ENCODE measurements around the gene BCL7A.
A peak's percentile ranks its signal among the peaks of the same experiment; 100 is the strongest.

Gene BCL7A

DNA sequence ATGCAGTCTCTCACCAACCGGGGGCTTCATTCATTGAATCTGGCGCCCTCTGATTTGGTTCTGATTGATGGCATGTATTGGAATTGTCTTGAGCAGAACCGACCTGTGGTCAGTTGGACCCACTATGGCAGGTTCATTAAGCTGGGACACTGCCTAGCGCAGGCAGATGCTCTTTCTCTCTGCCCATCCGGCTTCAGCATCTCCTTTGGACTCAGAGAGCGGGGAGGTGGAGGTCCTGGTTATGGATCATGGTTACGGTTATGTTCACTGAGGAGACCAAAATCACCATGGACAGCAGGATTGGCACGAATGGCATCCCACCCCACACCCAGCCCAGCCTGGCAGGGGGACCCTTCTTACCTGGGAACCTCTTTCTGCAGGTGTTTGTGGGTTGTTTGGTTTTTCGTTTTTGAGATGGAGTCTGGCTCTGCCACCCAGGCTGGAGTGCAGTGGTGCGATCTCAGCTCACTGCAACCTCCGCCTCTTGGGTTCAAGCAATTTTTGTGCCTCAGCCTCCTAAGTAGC lies 16.4 kb upstream of the BCL7A start:
- H2BK120ac ChIP-seq (ENCODE audit: low read depth, low read length), result no peak overlapping the region
- H4K8ac ChIP-seq (ENCODE audit: low read depth, low read length), result no peak overlapping the region
- no peak overlapping the region for H3K4me2 ChIP-seq (ENCODE audit: insufficient read depth, low read length, poor library complexity, severe bottlenecking)
- H3K36me3 ChIP-seq (replicated peaks in 1 of 2; ENCODE audit: control insufficient read depth in 2 of 2, insufficient read depth in 2 of 2, low read length in 2 of 2), result no peaks in the 10 kb centered on the region
- no peak overlapping the region for H2BK15ac ChIP-seq (ENCODE audit: low read length)
- H3K79me1 ChIP-seq (ENCODE audit: low read depth, low read length), result no peaks in the 10 kb centered on the region
- H3K4me1 ChIP-seq (ENCODE audit: control insufficient read depth in 2 of 2, insufficient read depth in 1 of 2, low read depth in 1 of 2, low read length in 2 of 2), result peaks cover 6 to 7% of the 10 kb centered on the region in 2 donors
- no peak overlapping the region for H3K23ac ChIP-seq (ENCODE audit: low read depth, low read length, poor library complexity)
- no peak overlapping the region for H3K4ac ChIP-seq (ENCODE audit: low read length)
- no peak overlapping the region for H2AFZ ChIP-seq (ENCODE audit: low read length)
- H3K27ac ChIP-seq (replicated peaks; ENCODE audit: low read length), result no peak overlapping the region
- H4K91ac ChIP-seq (ENCODE audit: low read depth, low read length, poor library complexity), result no peak overlapping the region
- H3K18ac ChIP-seq (ENCODE audit: low read length), result no peak overlapping the region
- no peak overlapping the region for H2BK5ac ChIP-seq (ENCODE audit: low read length)
- H2BK12ac ChIP-seq (ENCODE audit: low read length), result no peak overlapping the region
- no peak for DNase-seq (ENCODE audit: low spot score)
- WGBS, 2 donors (ENCODE audit: extremely low coverage in 2 of 2, insufficient read length in 2 of 2, insufficient replicate concordance in 1 of 2), result no CpG with 5 or more reads among the region's 11 CpGs
- no peak overlapping the region for H2AK5ac ChIP-seq (ENCODE audit: low read depth, low read length)
- H3K9me3 ChIP-seq (replicated peaks in 1 of 2; ENCODE audit: control insufficient read depth in 2 of 2, insufficient read depth in 1 of 2, low read depth in 1 of 2, low read length in 2 of 2), result peaks cover 0 to 2% of the 10 kb centered on the region in 2 donors
- H3K4me3 ChIP-seq (ENCODE audit: low read length in 2 of 2), result no peak overlapping the region
- H3K27me3 ChIP-seq (ENCODE audit: control insufficient read depth in 3 of 3, insufficient read depth in 3 of 3, low read depth in 1 of 3, low read length in 3 of 3), result no peaks in the 10 kb centered on the region
- H3K14ac ChIP-seq (ENCODE audit: low read length), result no peak overlapping the region
- H3K9ac ChIP-seq (ENCODE audit: low read depth, low read length, poor library complexity), result no peak overlapping the region

DNA sequence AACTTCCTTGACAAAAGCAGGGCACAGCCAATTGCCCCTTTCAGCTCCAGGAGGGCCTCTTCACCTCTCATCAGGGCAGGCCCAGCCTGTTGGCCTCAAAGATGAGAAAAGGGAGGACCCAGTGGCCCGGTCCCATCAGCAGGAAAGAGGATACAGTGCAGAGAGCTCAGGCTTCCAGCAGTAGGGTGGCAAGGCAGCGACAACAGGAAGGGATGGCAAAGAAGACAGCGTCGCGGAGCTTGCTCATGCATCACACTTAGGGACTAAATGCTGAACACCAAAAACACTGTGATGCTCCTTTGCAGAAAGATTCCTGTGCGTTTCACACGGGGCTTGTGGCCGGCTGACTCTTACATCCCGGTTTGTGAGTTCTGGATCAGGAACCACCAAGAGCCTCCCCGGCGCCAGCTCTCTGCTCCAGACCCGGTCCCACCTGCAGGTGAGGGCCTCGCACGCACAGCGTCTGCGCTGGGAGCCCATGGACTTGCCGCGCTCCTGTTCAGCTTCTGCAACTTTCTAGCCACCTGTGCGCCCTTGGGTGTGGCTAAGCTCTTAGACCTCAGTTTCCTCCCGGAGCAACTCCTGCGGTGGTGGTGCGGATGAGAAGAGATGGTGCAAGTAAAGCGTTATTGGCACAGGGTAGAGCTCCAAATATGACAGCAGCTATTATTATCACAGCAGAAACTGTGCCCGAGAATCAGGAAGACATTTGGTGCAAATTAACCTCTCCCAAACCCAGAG lies 15.3 kb upstream of the BCL7A start:
- no peak overlapping the region for H3K4ac ChIP-seq (ENCODE audit: low read length)
- H2BK12ac ChIP-seq (ENCODE audit: low read length), result no peak overlapping the region
- no peaks in the 10 kb centered on the region for H3K36me3 ChIP-seq (replicated peaks in 1 of 2; ENCODE audit: control insufficient read depth in 2 of 2, insufficient read depth in 2 of 2, low read length in 2 of 2)
- no peak overlapping the region for H2BK5ac ChIP-seq (ENCODE audit: low read length)
- DNase-seq (ENCODE audit: low spot score), result no peak
- no peaks in the 10 kb centered on the region for H3K79me1 ChIP-seq (ENCODE audit: low read depth, low read length)
- H3K4me3 ChIP-seq (ENCODE audit: low read length in 2 of 2), result no peak overlapping the region
- H4K8ac ChIP-seq (ENCODE audit: low read depth, low read length), result no peak overlapping the region
- H3K27ac ChIP-seq (replicated peaks; ENCODE audit: low read length), result no peak overlapping the region
- peaks cover 0 to 2% of the 10 kb centered on the region in 2 donors for H3K9me3 ChIP-seq (replicated peaks in 1 of 2; ENCODE audit: control insufficient read depth in 2 of 2, insufficient read depth in 1 of 2, low read depth in 1 of 2, low read length in 2 of 2)
- H2BK15ac ChIP-seq (ENCODE audit: low read length), result no peak overlapping the region
- H3K18ac ChIP-seq (ENCODE audit: low read length), result no peak overlapping the region
- no peak overlapping the region for H2AFZ ChIP-seq (ENCODE audit: low read length)
- H3K4me1 ChIP-seq (ENCODE audit: control insufficient read depth in 2 of 2, insufficient read depth in 1 of 2, low read depth in 1 of 2, low read length in 2 of 2), result peaks cover 5% of the 10 kb centered on the region in 2 donors
- H3K27me3 ChIP-seq (ENCODE audit: control insufficient read depth in 3 of 3, insufficient read depth in 3 of 3, low read depth in 1 of 3, low read length in 3 of 3), result no peaks in the 10 kb centered on the region
- no peak overlapping the region for H3K9ac ChIP-seq (ENCODE audit: low read depth, low read length, poor library complexity)
- peak overlapping the region; percentile 91 for H3K14ac ChIP-seq (ENCODE audit: low read length)
- no peak overlapping the region for H3K23ac ChIP-seq (ENCODE audit: low read depth, low read length, poor library complexity)
- H2BK120ac ChIP-seq (ENCODE audit: low read depth, low read length), result no peak overlapping the region
- H3K4me2 ChIP-seq (ENCODE audit: insufficient read depth, low read length, poor library complexity, severe bottlenecking), result no peak overlapping the region
- H2AK5ac ChIP-seq (ENCODE audit: low read depth, low read length), result no peak overlapping the region
- H4K91ac ChIP-seq (ENCODE audit: low read depth, low read length, poor library complexity), result no peak overlapping the region
- no CpG with 5 or more reads among the region's 24 CpGs for WGBS, 2 donors (ENCODE audit: extremely low coverage in 2 of 2, insufficient read length in 2 of 2, insufficient replicate concordance in 1 of 2)

DNA sequence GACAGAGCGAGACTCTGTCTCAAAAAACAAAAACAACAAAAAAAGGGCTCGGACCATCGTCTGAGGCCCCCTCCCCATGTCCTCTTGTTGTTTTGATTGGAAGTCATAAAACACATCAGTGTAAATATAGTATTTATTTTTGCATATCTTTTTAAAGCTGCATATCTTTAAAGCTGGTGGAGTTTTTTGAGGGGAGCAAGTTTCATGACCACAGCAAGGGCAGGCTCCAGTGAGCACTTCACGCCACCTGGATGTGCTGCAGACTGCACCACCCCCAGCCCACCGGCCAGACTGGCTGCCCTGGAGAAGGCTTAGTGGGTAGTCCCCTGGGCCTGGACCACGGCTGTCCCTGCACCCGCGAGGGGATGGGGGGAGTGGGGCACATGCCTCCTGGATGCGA lies 11.9 kb upstream of the BCL7A start:
- H3K18ac ChIP-seq (ENCODE audit: low read length), result peak overlapping the region; percentile 41
- H3K4me3 ChIP-seq (ENCODE audit: low read length in 2 of 2), result no peak overlapping the region
- no peaks in the 10 kb centered on the region for H3K4me1 ChIP-seq (ENCODE audit: control insufficient read depth in 2 of 2, insufficient read depth in 1 of 2, low read depth in 1 of 2, low read length in 2 of 2)
- no peak overlapping the region for H2BK15ac ChIP-seq (ENCODE audit: low read length)
- no peak overlapping the region for H2BK120ac ChIP-seq (ENCODE audit: low read depth, low read length)
- peak overlapping the region; percentile 57 for H2AK5ac ChIP-seq (ENCODE audit: low read depth, low read length)
- H2AFZ ChIP-seq (ENCODE audit: low read length), result no peak overlapping the region
- no peaks in the 10 kb centered on the region for H3K27me3 ChIP-seq (ENCODE audit: control insufficient read depth in 3 of 3, insufficient read depth in 3 of 3, low read depth in 1 of 3, low read length in 3 of 3)
- no peaks in the 10 kb centered on the region for H3K79me1 ChIP-seq (ENCODE audit: low read depth, low read length)
- H4K91ac ChIP-seq (ENCODE audit: low read depth, low read length, poor library complexity), result no peak overlapping the region
- no peak for DNase-seq (ENCODE audit: low spot score)
- WGBS, 2 donors (ENCODE audit: extremely low coverage in 2 of 2, insufficient read length in 2 of 2, insufficient replicate concordance in 1 of 2), result no CpG with 5 or more reads among the region's 9 CpGs
- H3K36me3 ChIP-seq (replicated peaks in 1 of 2; ENCODE audit: control insufficient read depth in 2 of 2, insufficient read depth in 2 of 2, low read length in 2 of 2), result no peaks in the 10 kb centered on the region
- no peak overlapping the region for H2BK5ac ChIP-seq (ENCODE audit: low read length)
- no peak overlapping the region for H4K8ac ChIP-seq (ENCODE audit: low read depth, low read length)
- no peak overlapping the region for H3K4me2 ChIP-seq (ENCODE audit: insufficient read depth, low read length, poor library complexity, severe bottlenecking)
- no peak overlapping the region for H3K4ac ChIP-seq (ENCODE audit: low read length)
- no peak overlapping the region for H3K14ac ChIP-seq (ENCODE audit: low read length)
- no peak overlapping the region for H2BK12ac ChIP-seq (ENCODE audit: low read length)
- no peak overlapping the region for H3K9ac ChIP-seq (ENCODE audit: low read depth, low read length, poor library complexity)
- no peak overlapping the region for H3K27ac ChIP-seq (replicated peaks; ENCODE audit: low read length)
- no peak overlapping the region for H3K23ac ChIP-seq (ENCODE audit: low read depth, low read length, poor library complexity)
- peaks cover 1 to 6% of the 10 kb centered on the region in 2 donors for H3K9me3 ChIP-seq (replicated peaks in 1 of 2; ENCODE audit: control insufficient read depth in 2 of 2, insufficient read depth in 1 of 2, low read depth in 1 of 2, low read length in 2 of 2)

DNA sequence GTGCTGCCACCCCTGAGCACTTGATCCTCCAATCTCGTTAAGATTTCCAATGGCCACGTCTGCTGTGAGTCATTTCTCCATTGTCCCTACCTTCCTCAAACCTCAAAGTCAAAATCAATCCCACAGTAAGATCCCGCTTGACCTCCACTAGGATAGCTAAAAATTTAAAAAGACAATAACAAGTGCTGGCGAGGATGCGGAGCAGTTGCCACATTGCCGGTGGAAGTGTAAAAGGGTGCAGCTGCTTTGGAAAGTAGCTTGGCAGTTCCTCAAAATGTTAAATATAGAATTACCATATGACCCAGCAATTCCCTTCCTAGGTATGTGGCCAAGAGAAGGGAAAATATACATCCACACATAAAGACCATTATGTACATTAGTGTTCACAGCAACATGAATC lies 9.5 kb upstream of the BCL7A start:
- Histone ChIP-seq H3K9ac (ENCODE audit: low read depth, low read length, poor library complexity) (no peak overlapping the region), H3K79me1 (ENCODE audit: low read depth, low read length) (no peaks in the 10 kb centered on the region), H3K4me3 (ENCODE audit: low read length in 2 of 2) (no peak overlapping the region), H3K27ac (replicated peaks; ENCODE audit: low read length) (no peak overlapping the region), H3K14ac (ENCODE audit: low read length) (no peak overlapping the region), H2BK5ac (ENCODE audit: low read length) (no peak overlapping the region), H3K9me3 (replicated peaks in 1 of 2; ENCODE audit: control insufficient read depth in 2 of 2, insufficient read depth in 1 of 2, low read depth in 1 of 2, low read length in 2 of 2) (peaks cover 1 to 6% of the 10 kb centered on the region in 2 donors), H3K23ac (ENCODE audit: low read depth, low read length, poor library complexity) (no peak overlapping the region), H3K36me3 (replicated peaks in 1 of 2; ENCODE audit: control insufficient read depth in 2 of 2, insufficient read depth in 2 of 2, low read length in 2 of 2) (no peaks in the 10 kb centered on the region), H4K91ac (ENCODE audit: low read depth, low read length, poor library complexity) (no peak overlapping the region), H2BK12ac (ENCODE audit: low read length) (no peak overlapping the region), H3K4me1 (ENCODE audit: control insufficient read depth in 2 of 2, insufficient read depth in 1 of 2, low read depth in 1 of 2, low read length in 2 of 2) (no peaks in the 10 kb centered on the region), H2AK5ac (ENCODE audit: low read depth, low read length) (no peak overlapping the region), H2BK120ac (ENCODE audit: low read depth, low read length) (no peak overlapping the region), H3K4me2 (ENCODE audit: insufficient read depth, low read length, poor library complexity, severe bottlenecking) (no peak overlapping the region), H3K27me3 (ENCODE audit: control insufficient read depth in 3 of 3, insufficient read depth in 3 of 3, low read depth in 1 of 3, low read length in 3 of 3) (no peaks in the 10 kb centered on the region), H2AFZ (ENCODE audit: low read length) (no peak overlapping the region), H3K4ac (ENCODE audit: low read length) (no peak overlapping the region), H3K18ac (ENCODE audit: low read length) (no peak overlapping the region), H4K8ac (ENCODE audit: low read depth, low read length) (no peak overlapping the region), H2BK15ac (ENCODE audit: low read length) (no peak overlapping the region)
- no peak for DNase-seq (ENCODE audit: low spot score)
- no CpG with 5 or more reads among the region's 6 CpGs for WGBS, 2 donors (ENCODE audit: extremely low coverage in 2 of 2, insufficient read length in 2 of 2, insufficient replicate concordance in 1 of 2)
